NOMO-1 (cell line): ENCODE results near the gene C10orf53.
"Not testable (repeated sequence)": the region's sequence is repeated elsewhere in the genome, so short reads cannot be mapped to it uniquely, and the experiment has no call there.

Experiments used
- DNase-seq, 2 experiments: peaks; one replicate each; lab custom pipeline; 2025; ENCODE audit not compliant: unreplicated experiment in 2 of 2; lab: John Stamatoyannopoulos, UW

C10orf53 gene

DNA sequence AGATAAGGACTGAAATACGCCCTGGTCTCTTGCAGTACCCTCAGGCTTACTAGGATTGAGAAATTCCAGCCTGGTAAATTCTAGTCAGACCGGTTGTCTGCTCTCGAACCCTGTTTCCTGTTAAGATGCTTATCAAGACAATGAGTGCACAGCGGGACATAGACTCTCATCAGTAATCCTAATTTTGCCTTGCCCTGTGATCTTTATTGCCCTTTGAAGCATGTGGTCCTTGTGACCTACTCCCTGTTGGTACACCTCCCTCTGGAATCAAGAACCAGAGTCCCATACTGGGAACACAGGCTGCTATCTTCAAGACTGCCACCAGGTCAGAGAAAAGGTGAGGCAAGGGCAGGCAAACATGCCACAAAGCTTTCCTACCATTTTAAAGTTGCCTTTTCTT is 7.2 kb downstream of the C10orf53 start:
- DNase-seq, result no peak

DNA sequence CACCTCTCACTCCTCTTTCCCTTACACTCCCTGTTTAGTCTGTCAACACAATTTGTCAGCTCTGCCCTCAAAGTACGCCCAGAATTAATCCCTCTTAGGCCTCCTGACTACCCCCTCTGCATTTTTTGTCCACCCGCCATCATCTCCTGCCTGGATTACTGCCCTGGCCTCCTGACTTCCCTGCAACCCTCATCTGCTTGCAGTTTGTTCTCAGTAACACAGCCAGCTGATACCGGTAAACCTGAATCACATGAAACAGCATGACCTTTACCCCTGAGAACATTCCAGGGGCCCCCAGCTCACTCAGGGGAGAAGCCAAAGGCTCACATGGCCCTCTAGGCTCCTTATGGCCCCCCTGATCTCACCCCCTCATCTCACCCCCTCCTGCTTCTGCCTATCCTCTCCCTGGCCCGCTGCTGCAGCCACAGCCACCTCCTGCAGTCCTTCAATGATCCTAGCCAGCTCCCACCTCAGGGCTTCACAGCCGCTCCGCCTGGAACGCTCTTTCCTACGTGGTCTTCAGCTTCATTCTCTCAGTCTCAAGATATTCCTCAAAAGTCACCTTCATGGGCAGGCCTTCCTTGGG is 8.9 kb downstream of the C10orf53 start:
- no peak for DNase-seq

DNA sequence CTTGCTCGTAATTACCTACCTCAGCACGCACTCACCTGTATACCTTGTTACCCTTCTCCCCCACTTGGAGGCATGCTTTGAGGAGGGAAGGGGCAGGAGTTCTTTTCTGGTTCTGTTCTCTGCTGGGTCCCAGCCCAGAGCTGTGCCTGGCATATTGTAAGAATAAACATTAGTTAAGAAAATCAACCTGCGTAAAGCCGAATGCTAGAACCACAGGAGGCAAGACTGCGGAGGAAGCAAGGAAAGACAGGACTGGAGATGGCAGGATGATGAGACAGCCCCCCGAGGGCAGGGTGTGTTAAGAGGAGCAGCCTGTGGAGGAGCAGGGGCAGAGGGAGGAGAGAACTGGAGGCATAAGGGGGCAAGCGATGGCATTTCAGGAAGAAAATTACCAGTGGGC is 9.5 kb downstream of the C10orf53 start:
- DNase-seq, result no peak

GRCh38 chr10:49689882-49690510 is 10.5 kb downstream of the C10orf53 start:
- no peak for DNase-seq

- DNase-seq, result no peak
These were observed 11.4 kb downstream of the C10orf53 start for GRCh38 chr10:49690698-49691356.

DNA sequence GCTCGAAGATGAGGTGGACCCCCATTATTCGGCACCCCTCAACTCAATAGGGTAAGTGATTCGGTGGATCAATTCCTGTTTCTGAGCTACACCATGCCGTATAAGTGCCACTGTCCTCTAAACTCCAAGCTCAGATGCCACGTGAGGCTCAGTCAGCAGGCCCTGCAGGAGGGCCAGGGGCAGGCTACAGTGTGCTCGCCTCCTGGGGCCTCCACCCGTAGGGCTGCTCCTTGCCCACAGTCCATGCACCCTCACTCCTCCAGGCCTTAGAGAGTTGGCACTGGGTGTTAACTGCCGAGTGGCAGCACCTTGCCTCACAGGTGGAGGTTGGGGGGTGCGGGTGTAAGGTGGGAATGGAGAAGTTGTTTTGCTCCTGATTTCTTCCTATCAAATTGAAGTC is 12.1 kb downstream of the C10orf53 start:
- no peak for DNase-seq

DNA sequence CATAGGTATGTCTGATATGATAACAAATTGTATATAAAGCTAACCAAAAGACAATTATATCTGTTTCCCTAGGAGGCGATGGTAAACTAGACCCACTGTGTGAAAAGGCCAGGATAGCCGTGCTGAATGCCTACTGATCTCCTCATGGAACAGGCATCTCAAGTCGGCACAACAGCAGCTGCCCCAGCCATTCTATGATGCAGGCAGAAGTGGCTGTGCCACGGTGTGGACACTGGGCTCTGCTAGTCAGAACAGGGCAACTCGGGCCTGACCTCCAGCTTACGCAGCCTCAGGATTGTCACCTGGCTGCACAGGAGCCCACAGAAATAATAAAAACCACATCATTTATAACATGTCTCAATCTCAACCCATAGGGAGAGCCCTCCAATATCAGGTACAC is 15.0 kb downstream of the C10orf53 start:
- no peak for DNase-seq

DNA sequence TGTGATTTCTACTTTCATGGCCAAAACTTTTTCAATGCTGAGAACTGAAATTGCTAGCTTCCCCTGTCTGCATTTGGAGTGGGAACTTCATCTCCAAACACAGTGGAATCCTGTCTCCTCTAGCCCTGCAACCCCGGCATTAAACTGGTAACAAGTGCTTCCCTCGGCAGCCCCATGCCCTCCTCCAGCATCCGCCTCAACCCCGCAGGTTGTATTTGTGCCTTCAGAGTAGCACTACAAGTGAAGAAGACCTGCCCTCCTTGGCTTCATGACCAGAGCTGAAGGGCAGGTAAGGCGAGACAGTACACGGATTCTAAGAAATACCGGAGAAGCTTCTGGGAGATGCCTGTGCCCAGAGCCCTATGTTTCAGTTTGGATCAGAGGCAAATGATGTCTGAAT is 16.9 kb downstream of the C10orf53 start:
- no peak for DNase-seq

DNA sequence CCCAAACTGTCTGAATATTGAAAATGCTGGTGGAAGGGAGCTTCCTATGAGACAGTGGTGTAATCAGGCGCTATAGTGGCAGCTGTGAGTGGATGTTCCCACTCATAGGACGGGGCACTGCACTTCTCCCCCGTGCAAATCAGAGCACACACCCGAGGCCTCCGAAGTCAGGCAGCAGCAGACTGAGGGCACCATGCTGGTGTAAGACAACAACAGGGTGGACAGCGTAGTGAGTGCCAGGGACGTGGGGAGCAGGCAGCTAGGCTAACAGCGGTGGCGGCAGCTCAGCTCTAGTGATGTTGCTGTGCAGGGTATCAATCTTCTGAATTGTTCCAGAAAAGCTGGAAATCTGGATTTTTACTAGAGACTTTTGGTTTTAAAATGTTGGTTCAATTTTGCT is 19.2 kb downstream of the C10orf53 start:
- no peak for DNase-seq

GRCh38 chr10:49700211-49700610 is 20.8 kb downstream of the C10orf53 start:
- no peak for DNase-seq

- DNase-seq, result no peak
These were observed 21.5 kb downstream of the C10orf53 start for GRCh38 chr10:49700997-49701396.

- no peak for DNase-seq
These were observed 28.1 kb downstream of the C10orf53 start for GRCh38 chr10:49707585-49707984.

- DNase-seq, result no peak
These were observed 30.5 kb downstream of the C10orf53 start for GRCh38 chr10:49709934-49710333.

DNA sequence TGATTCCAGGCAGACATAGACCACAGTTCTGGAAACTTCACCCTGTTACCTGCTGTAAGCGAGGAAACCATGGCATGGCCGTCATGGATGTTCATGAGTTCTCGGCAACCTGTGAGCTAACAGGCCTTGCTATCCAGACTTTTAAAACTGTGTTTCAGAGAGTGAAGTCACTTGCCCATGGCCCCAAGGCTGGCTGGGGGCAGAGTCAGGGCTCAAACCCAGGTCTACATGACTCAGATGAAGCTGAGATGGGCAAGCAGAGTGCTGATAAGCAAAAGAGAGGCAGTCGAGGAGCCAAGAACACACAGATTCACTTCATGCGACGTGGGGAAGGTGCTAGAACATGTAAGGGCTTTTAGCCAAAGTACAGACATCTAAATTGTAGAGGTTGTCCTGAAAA is 31.5 kb downstream of the C10orf53 start:
- DNase-seq, result no peak

DNA sequence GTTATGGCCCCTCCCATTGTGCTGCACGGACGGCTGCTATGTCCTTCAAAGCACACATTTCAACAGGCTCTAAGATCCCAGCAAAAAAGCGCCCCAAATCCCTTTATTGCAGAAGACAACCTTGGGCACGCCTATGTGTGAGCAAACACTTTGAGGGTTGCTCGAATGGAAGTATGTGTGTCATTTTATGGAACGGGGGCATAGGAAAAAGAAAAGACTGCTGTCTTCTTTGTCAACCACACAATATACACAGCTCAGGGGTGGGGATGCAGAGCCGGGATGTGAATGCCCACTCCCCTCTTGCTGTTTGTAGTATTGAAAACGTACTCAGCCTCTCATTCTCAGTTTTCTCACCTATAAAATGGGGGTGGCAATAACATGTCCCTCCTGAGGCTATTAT is 32.0 kb downstream of the C10orf53 start:
- DNase-seq, result no peak

GRCh38 chr10:49713266-49713665 is 33.8 kb downstream of the C10orf53 start:
- no peak for DNase-seq

DNA sequence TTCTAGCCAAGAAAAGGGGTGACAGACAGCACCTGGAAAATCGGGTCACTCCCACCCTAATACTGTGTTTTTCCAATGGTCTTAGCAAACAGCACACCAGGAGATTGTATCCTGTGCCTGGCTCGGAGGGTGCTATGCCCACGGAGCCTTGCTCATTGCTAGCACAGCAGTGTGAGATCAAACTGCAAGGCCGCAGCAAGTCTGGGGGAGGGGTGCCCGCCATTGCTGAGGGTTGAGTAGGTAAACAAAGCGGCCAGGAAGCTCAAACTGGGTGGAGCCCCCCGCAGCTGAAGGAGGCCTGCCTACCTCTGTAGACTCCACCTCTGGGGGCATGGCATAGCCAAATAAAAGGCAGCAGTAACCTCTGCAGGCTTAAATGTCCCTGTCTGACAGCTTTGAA is 35.7 kb downstream of the C10orf53 start:
- not testable (repeated sequence) for DNase-seq

- DNase-seq, result no peak
These were observed 47.1 kb downstream of the C10orf53 start for GRCh38 chr10:49726593-49726992.

- no peak for DNase-seq
These were observed 54.4 kb downstream of the C10orf53 start for GRCh38 chr10:49733866-49734265.

DNA sequence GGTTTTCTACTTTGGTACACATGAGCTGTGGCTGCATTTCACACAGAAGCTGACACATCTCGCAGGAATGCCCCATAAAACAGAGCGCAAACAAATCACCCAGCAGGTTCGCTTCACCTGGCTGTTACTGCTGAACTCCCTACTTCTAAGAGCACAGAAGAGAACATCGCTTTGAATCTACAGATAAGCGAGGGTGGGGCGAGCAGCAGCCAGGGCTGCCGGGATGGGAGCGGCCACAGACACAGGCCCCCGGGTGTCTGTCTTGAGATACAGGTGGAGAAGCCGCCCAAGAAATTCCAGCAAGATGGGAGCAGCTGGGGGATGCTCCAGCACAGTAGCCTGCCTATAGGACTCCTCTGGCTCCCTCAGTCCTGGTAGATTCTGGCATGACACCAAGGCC is 55.2 kb downstream of the C10orf53 start:
- no peak for DNase-seq

GRCh38 chr10:49735161-49735560 is 55.7 kb downstream of the C10orf53 start:
- DNase-seq, result no peak

DNA sequence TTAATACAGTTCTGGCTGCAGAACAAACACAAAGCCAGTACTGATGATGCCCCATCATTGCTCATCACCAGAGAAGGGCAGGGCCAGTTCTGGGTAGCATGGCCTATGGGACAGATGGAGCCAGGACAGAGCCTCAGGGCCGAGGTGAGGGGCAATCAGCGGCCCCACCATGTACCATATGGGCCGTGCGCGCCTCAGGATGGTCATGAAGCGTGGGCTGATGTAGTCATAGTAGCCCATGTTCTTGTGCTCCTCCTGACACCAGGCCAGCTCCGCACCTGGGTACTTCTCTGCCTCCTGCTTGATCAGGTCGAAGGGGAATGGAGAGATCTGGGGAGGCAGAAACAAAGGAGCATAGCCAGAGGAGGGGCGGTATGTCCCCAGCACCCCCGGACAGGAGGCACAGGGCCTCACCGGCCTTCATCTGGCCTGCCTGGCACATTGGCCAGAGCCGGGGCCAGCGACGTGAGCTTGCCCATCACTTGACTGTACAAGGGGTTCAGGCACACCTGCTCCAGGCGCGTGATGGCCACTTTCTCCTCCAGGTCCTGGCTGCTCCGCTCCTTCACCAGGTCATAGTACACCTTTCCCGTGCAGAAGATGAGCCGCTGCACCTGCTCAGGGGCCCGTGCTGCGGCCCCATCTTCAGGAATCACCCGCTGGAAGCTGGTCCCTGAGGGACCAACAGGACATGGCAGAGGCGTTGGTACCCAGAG is 56.6 kb downstream of the C10orf53 start:
- no peak for DNase-seq
